HG02610 (cell line): ENCODE measurements around the gene CEP131.
"Not testable (repeated sequence)": the region's sequence is repeated elsewhere in the genome, so short reads cannot be mapped to it uniquely, and the experiment has no call there.

ENCODE experiments used
- ATAC-seq: cut with Tn5 transposase; IDR thresholded peaks from one replicate; pipeline ENCODE4 v1.9.1; 2021; ENCODE audit warnings: mild to moderate bottlenecking, moderate library complexity; ENCODE audit not compliant: unreplicated experiment

The CEP131 gene

GRCh38 chr17:81228834-81229665, 6.3 kb upstream of the CEP131 start:
- no peak for ATAC-seq

GRCh38 chr17:81228420-81228819, 5.7 kb upstream of the CEP131 start:
- ATAC-seq = no peak

- not testable (repeated sequence) for ATAC-seq
Measured at GRCh38 chr17:81227630-81228029, 4.9 kb upstream of the CEP131 start.

GRCh38 chr17:81223762-81224130, 981 bp upstream of the CEP131 start:
- no peak for ATAC-seq

GRCh38 chr17:81222620-81222905, 202 bp downstream of the CEP131 start:
- ATAC-seq = no peak

GRCh38 chr17:81221842-81222619, 734 bp downstream of the CEP131 start:
- ATAC-seq = no peak

- ATAC-seq = no peak
Measured at GRCh38 chr17:81221371-81221841, 1.4 kb downstream of the CEP131 start.

GRCh38 chr17:81219476-81220180, 3.1 kb downstream of the CEP131 start:
- ATAC-seq = no peak

GRCh38 chr17:81218991-81219390, 3.8 kb downstream of the CEP131 start:
- no peak for ATAC-seq

- no peak for ATAC-seq
Measured at GRCh38 chr17:81218459-81218858, 4.3 kb downstream of the CEP131 start.

- ATAC-seq = no peak
Measured at GRCh38 chr17:81217491-81217890, 5.3 kb downstream of the CEP131 start.

- ATAC-seq = no peak
Measured at GRCh38 chr17:81213978-81214377, 8.8 kb downstream of the CEP131 start.

GRCh38 chr17:81212365-81212764, 10.4 kb downstream of the CEP131 start:
- ATAC-seq = no peak

- no peak for ATAC-seq
Measured at GRCh38 chr17:81210868-81211267, 11.9 kb downstream of the CEP131 start.

GRCh38 chr17:81210466-81210865, 12.3 kb downstream of the CEP131 start:
- ATAC-seq = no peak

- ATAC-seq = no peak
Measured at GRCh38 chr17:81209141-81209540, 13.6 kb downstream of the CEP131 start.

GRCh38 chr17:81208651-81209050, 14.1 kb downstream of the CEP131 start:
- no peak for ATAC-seq

- ATAC-seq = no peak
Measured at GRCh38 chr17:81207610-81208581, 14.9 kb downstream of the CEP131 start.

- ATAC-seq = no peak
Measured at GRCh38 chr17:81206657-81207056, 16.1 kb downstream of the CEP131 start.

- ATAC-seq = no peak
Measured at GRCh38 chr17:81206166-81206565, 16.6 kb downstream of the CEP131 start.
